Erythroblast (primary cell): Measurements from ENCODE around the gene MEGF9.
"Not testable (repeated sequence)": the region's sequence is repeated elsewhere in the genome, so short reads cannot be mapped to it uniquely, and the experiment has no call there.

Experiments used
- GATA1 ChIP-seq: IDR thresholded peaks from 2 replicates; pipeline ENCODE4 v1.6.1; 2011; ENCODE audit warnings: low read depth, mild to moderate bottlenecking, control low read depth, low read length, moderate library complexity
- POLR2A ChIP-seq: IDR thresholded peaks from 2 replicates; pipeline ENCODE4 v1.6.1; 2011; ENCODE audit warnings: mild to moderate bottlenecking, low read length

- not testable (repeated sequence) for TF ChIP-seq POLR2A, GATA1
Observed at GRCh38 chr9:120552210-120552704, 162.0 kb downstream of the MEGF9 start.
